ENCODE measurements around the gene BTF3.

DNA sequence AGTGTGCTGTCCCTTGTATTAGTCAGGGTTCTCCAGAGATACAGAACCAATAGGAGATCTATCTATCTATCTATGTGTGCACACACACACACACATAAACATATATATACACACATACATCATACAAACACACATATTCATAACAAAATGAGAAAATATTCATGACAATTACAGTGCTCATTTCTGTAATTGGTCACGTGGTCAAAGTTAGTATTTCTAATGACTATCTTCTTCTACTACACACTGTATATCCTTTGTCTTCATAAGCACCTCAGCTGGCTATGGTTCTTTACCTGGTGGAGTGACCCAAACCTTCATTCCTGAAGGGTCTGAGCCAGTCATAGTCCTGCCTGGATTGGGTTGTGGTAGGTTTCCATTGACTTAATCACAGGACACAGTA, 17.7 kb upstream of the BTF3 start:
- TF ChIP-seq, protein P1, sequence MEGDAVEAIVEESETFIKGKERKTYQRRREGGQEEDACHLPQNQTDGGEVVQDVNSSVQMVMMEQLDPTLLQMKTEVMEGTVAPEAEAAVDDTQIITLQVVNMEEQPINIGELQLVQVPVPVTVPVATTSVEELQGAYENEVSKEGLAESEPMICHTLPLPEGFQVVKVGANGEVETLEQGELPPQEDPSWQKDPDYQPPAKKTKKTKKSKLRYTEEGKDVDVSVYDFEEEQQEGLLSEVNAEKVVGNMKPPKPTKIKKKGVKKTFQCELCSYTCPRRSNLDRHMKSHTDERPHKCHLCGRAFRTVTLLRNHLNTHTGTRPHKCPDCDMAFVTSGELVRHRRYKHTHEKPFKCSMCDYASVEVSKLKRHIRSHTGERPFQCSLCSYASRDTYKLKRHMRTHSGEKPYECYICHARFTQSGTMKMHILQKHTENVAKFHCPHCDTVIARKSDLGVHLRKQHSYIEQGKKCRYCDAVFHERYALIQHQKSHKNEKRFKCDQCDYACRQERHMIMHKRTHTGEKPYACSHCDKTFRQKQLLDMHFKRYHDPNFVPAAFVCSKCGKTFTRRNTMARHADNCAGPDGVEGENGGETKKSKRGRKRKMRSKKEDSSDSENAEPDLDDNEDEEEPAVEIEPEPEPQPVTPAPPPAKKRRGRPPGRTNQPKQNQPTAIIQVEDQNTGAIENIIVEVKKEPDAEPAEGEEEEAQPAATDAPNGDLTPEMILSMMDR (IDR thresholded peaks at IDR 0.05): no peak
- TF ChIP-seq POLR2A (IDR thresholded peaks at IDR 0.05): no peak
